Chondrocyte (in vitro differentiated cells): ENCODE results near the gene UBL3. TPM values are rescaled to one million over a fixed set of nuclear protein-coding genes. Genes with fewer than 3 reads are reported as not detected.

Experiments
- DNase-seq: peaks from one replicate; pipeline ENCODE4 v3.0.0; 2021; ENCODE audit warnings: mixed read lengths, low spot score
- H3K27ac Mint-ChIP-seq: one replicate; pipeline ENCODE4 v1.8.0; 2021; ENCODE audit warnings: mild to moderate bottlenecking, moderate library complexity, mixed read lengths; ENCODE audit not compliant: unreplicated experiment
- H3K27me3 Mint-ChIP-seq: 2 replicates; pipeline ENCODE4 v1.8.0; 2021; ENCODE audit warnings: low read depth, mixed read lengths
- H3K36me3 Mint-ChIP-seq: 2 replicates; pipeline ENCODE4 v1.8.0; 2021; ENCODE audit warnings: low read depth, mixed read lengths
- H3K4me1 Mint-ChIP-seq: 2 replicates; pipeline ENCODE4 v1.8.0; 2021; ENCODE audit warnings: low read depth, mild to moderate bottlenecking, mixed read lengths
- H3K4me3 Mint-ChIP-seq: one replicate; pipeline ENCODE4 v1.8.0; 2021; ENCODE audit warnings: mild to moderate bottlenecking, moderate library complexity, mixed read lengths; ENCODE audit not compliant: unreplicated experiment
- H3K9me3 Mint-ChIP-seq: 2 replicates; pipeline ENCODE4 v1.8.0; 2021; ENCODE audit warnings: low read depth, mixed read lengths
- CTCF ChIP-seq: fragments of 200-600 bp; sonication (generic); IDR thresholded peaks from 2 replicates; pipeline ENCODE4 v1.5.0; 2021; ENCODE audit warnings: antibody characterized with exemption, mild to moderate bottlenecking, moderate library complexity
- total RNA-seq: library from RNA; stranded (reverse); gene quantifications from 3 replicates; pipeline ENCODE4 v1.2.1, GENCODE V29; 2021

Gene UBL3
- total RNA-seq, 1 donor from 2014 or later, result 21.3 TPM

- no peak overlapping the region for H3K27ac Mint-ChIP-seq
- TF ChIP-seq CTCF, result no peak
- DNase-seq, result no peak
- no peaks in the 10 kb centered on the region for H3K27me3 Mint-ChIP-seq
- H3K9me3 Mint-ChIP-seq, result no peaks in the 10 kb centered on the region
- H3K4me1 Mint-ChIP-seq, result peaks cover 19% of the 10 kb centered on the region
- no peak overlapping the region for H3K4me3 Mint-ChIP-seq
- H3K36me3 Mint-ChIP-seq, result no peaks in the 10 kb centered on the region
These were observed 109.5 kb downstream of the UBL3 start for GRCh38 chr13:29740961-29741360.

GRCh38 chr13:29737061-29737460, 113.4 kb downstream of the UBL3 start:
- H3K4me3 Mint-ChIP-seq, result no peak overlapping the region
- no peaks in the 10 kb centered on the region for H3K36me3 Mint-ChIP-seq
- no peak for DNase-seq
- H3K9me3 Mint-ChIP-seq, result no peaks in the 10 kb centered on the region
- H3K27ac Mint-ChIP-seq, result no peak overlapping the region
- no peak for TF ChIP-seq CTCF
- H3K27me3 Mint-ChIP-seq, result peaks cover 10% of the 10 kb centered on the region
- peaks cover 10% of the 10 kb centered on the region for H3K4me1 Mint-ChIP-seq

GRCh38 chr13:29733147-29733611, 117.2 kb downstream of the UBL3 start:
- TF ChIP-seq CTCF, result no peak
- Mint-ChIP-seq H3K27me3 (peaks cover 36% of the 10 kb centered on the region), H3K9me3 (no peaks in the 10 kb centered on the region), H3K27ac (no peak overlapping the region), H3K4me1 (peaks cover 5% of the 10 kb centered on the region), H3K36me3 (no peaks in the 10 kb centered on the region), H3K4me3 (no peak overlapping the region)
- no peak for DNase-seq

- no peak for DNase-seq
- TF ChIP-seq CTCF, result peak; percentile 35
- Mint-ChIP-seq H3K9me3 (peaks cover 16% of the 10 kb centered on the region), H3K27ac (no peak overlapping the region), H3K4me1 (peaks cover 5% of the 10 kb centered on the region), H3K36me3 (peaks cover 6% of the 10 kb centered on the region), H3K4me3 (no peak overlapping the region), H3K27me3 (peaks cover 38% of the 10 kb centered on the region)
These were observed 120.2 kb downstream of the UBL3 start for GRCh38 chr13:29730253-29730652.

- Mint-ChIP-seq H3K4me1 (no peaks in the 10 kb centered on the region), H3K27me3 (peaks cover 12% of the 10 kb centered on the region), H3K4me3 (no peak overlapping the region), H3K9me3 (peaks cover 16% of the 10 kb centered on the region), H3K36me3 (peaks cover 4% of the 10 kb centered on the region), H3K27ac (no peak overlapping the region)
- DNase-seq, result no peak
- no peak for TF ChIP-seq CTCF
These were observed 128.0 kb downstream of the UBL3 start for GRCh38 chr13:29722415-29722814.
